ENCODE results near the gene RELN. TPM values are rescaled to one million over a fixed set of nuclear protein-coding genes. Genes with fewer than 3 reads are reported as not detected.
"Not testable (repeated sequence)": the region's sequence is repeated elsewhere in the genome, so short reads cannot be mapped to it uniquely, and the experiment has no call there.

Gene RELN
- total RNA-seq (0.28 TPM), polyA plus RNA-seq (0.96 TPM)
- long read RNA-seq, donor 1 = 0 reads
- long read RNA-seq, donor 2 = 0 reads
- long read RNA-seq, donor 3 = 0 reads
- long read RNA-seq, donor 4 = 0 reads
- long read RNA-seq, donor 5 = 0 reads
- long read RNA-seq, donor 6 = 0 reads
- long read RNA-seq, donor 7 = 0 reads
- long read RNA-seq, donor 8 = 0 reads
- long read RNA-seq, donor 9 = 0 reads
- long read RNA-seq, donor 10 = 0 reads

- Histone ChIP-seq H3K27me3 (ENCODE audit: control insufficient read depth in 2 of 2, insufficient read depth in 1 of 2, low read length in 1 of 2) (peaks cover 37 to 49% of the 10 kb centered on the region in 2 donors), H3K36me3 (ENCODE audit: control insufficient read depth in 2 of 2, insufficient read depth in 2 of 2, low read length in 1 of 2) (no peaks in the 10 kb centered on the region), H3K9me3 (ENCODE audit: control insufficient read depth in 2 of 2, insufficient read depth in 1 of 2, low read length in 1 of 2) (peaks cover 0 to 2% of the 10 kb centered on the region in 2 donors), H3K4me3 (ENCODE audit: low read length in 2 of 2) (peak within 1 kb of the TSS in 1 of 2 donors; percentile 31), H3K27ac (ENCODE audit: low read depth in 1 of 2, low read length in 1 of 2) (no peak within 1 kb of the TSS), H3K4me1 (ENCODE audit: control insufficient read depth in 2 of 2, insufficient read depth in 2 of 2, low read length in 2 of 2) (no peaks in the 10 kb centered on the region)
- WGBS = 1% methylated on average over 89 of the region's 89 CpGs
- DNase-seq (ENCODE audit: low read depth in 6 of 9, low spot score in 9 of 9) = peak in 1 of 9 donors; percentile 18
These were observed at the start of gene RELN for GRCh38 chr7:103989200-103989784. Gene RELN, minus strand, starts transcription at chr7:103989658. Its CDS starts 302 bp downstream, at chr7:103989356.

- 89% methylated on average over 2 of the region's 2 CpGs for WGBS
- Histone ChIP-seq H3K4me3 (ENCODE audit: low read length in 2 of 2) (no peak overlapping the region), H3K27me3 (ENCODE audit: control insufficient read depth in 2 of 2, insufficient read depth in 1 of 2, low read length in 1 of 2) (no peaks in the 10 kb centered on the region), H3K9me3 (ENCODE audit: control insufficient read depth in 2 of 2, insufficient read depth in 1 of 2, low read length in 1 of 2) (no peaks in the 10 kb centered on the region), H3K4me1 (ENCODE audit: control insufficient read depth in 2 of 2, insufficient read depth in 2 of 2, low read length in 2 of 2) (no peaks in the 10 kb centered on the region), H3K27ac (ENCODE audit: low read depth in 1 of 2, low read length in 1 of 2) (no peak overlapping the region), H3K36me3 (ENCODE audit: control insufficient read depth in 2 of 2, insufficient read depth in 2 of 2, low read length in 1 of 2) (no peaks in the 10 kb centered on the region)
- no peak for DNase-seq (ENCODE audit: low read depth in 6 of 9, low spot score in 9 of 9)
These were observed 48.7 kb upstream of the RELN start for GRCh38 chr7:104038136-104038535.

DNA sequence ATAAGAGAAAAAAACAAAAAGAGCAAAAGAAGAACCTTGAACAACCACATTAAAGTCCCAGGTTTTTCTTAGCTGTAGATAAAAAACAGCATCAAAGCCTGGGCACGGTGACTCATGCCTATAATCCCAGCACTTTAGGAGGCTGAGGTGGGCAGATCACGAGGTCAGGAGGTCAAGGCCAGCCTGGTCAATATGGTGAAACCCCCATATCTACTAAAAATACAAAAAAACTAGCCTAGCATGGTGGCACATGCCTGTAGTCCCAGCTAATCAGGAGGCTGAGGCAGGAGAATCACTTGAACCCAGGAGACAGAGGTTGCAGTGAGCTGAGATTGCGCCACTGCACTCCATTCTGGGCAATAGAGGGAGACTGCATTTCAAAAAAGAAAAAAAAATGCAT, 47.4 kb upstream of the RELN start:
- H3K36me3 ChIP-seq (ENCODE audit: control insufficient read depth in 2 of 2, insufficient read depth in 2 of 2, low read length in 1 of 2); DNase-seq (ENCODE audit: low read depth in 6 of 9, low spot score in 9 of 9); H3K27me3 ChIP-seq (ENCODE audit: control insufficient read depth in 2 of 2, insufficient read depth in 1 of 2, low read length in 1 of 2); H3K27ac ChIP-seq (ENCODE audit: low read depth in 1 of 2, low read length in 1 of 2); H3K9me3 ChIP-seq (ENCODE audit: control insufficient read depth in 2 of 2, insufficient read depth in 1 of 2, low read length in 1 of 2); H3K4me1 ChIP-seq (ENCODE audit: control insufficient read depth in 2 of 2, insufficient read depth in 2 of 2, low read length in 2 of 2); H3K4me3 ChIP-seq (ENCODE audit: low read length in 2 of 2): not testable (repeated sequence)
- WGBS = 78% methylated on average over 3 of the region's 3 CpGs

DNA sequence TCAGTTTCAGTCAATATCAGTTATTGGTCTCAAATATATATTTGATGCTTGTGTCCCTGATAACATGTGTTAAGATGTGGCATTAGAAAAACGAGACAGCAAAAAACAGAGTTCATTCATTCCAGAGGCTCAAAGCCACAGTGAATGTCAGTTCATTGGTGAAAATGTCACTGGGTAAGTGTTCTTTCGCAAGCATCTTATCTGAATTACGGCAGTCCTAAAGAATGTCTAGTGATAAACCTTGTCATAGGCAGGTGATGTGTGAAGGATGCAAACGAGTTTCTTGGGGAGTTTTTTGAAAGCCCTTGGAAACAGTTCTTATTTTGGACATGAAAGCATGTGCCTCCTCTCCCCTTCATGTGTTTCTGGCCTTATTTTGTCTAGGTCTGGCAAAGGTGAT, 45.9 kb upstream of the RELN start:
- H3K36me3 ChIP-seq (ENCODE audit: control insufficient read depth in 2 of 2, insufficient read depth in 2 of 2, low read length in 1 of 2) = no peaks in the 10 kb centered on the region
- 91% methylated on average over 4 of the region's 4 CpGs for WGBS
- H3K27me3 ChIP-seq (ENCODE audit: control insufficient read depth in 2 of 2, insufficient read depth in 1 of 2, low read length in 1 of 2) = no peaks in the 10 kb centered on the region
- no peak for DNase-seq (ENCODE audit: low read depth in 6 of 9, low spot score in 9 of 9)
- H3K4me1 ChIP-seq (ENCODE audit: control insufficient read depth in 2 of 2, insufficient read depth in 2 of 2, low read length in 2 of 2) = no peaks in the 10 kb centered on the region
- H3K27ac ChIP-seq (ENCODE audit: low read depth in 1 of 2, low read length in 1 of 2) = no peak overlapping the region
- H3K4me3 ChIP-seq (ENCODE audit: low read length in 2 of 2) = no peak overlapping the region
- no peaks in the 10 kb centered on the region for H3K9me3 ChIP-seq (ENCODE audit: control insufficient read depth in 2 of 2, insufficient read depth in 1 of 2, low read length in 1 of 2)

- Histone ChIP-seq H3K4me1 (ENCODE audit: control insufficient read depth in 2 of 2, insufficient read depth in 2 of 2, low read length in 2 of 2) (no peaks in the 10 kb centered on the region), H3K27me3 (ENCODE audit: control insufficient read depth in 2 of 2, insufficient read depth in 1 of 2, low read length in 1 of 2) (no peaks in the 10 kb centered on the region), H3K4me3 (ENCODE audit: low read length in 2 of 2) (no peak overlapping the region), H3K27ac (ENCODE audit: low read depth in 1 of 2, low read length in 1 of 2) (no peak overlapping the region), H3K36me3 (ENCODE audit: control insufficient read depth in 2 of 2, insufficient read depth in 2 of 2, low read length in 1 of 2) (no peaks in the 10 kb centered on the region), H3K9me3 (ENCODE audit: control insufficient read depth in 2 of 2, insufficient read depth in 1 of 2, low read length in 1 of 2) (no peaks in the 10 kb centered on the region)
- 100% methylated on average over 1 of the region's 1 CpG for WGBS
- DNase-seq (ENCODE audit: low read depth in 6 of 9, low spot score in 9 of 9) = no peak
These were observed 45.2 kb upstream of the RELN start for GRCh38 chr7:104034679-104035078.

- no peaks in the 10 kb centered on the region for H3K27me3 ChIP-seq (ENCODE audit: control insufficient read depth in 2 of 2, insufficient read depth in 1 of 2, low read length in 1 of 2)
- DNase-seq (ENCODE audit: low read depth in 6 of 9, low spot score in 9 of 9) = no peak
- 90% methylated on average over 1 of the region's 1 CpG for WGBS
- no peaks in the 10 kb centered on the region for H3K9me3 ChIP-seq (ENCODE audit: control insufficient read depth in 2 of 2, insufficient read depth in 1 of 2, low read length in 1 of 2)
- no peak overlapping the region for H3K4me3 ChIP-seq (ENCODE audit: low read length in 2 of 2)
- no peaks in the 10 kb centered on the region for H3K4me1 ChIP-seq (ENCODE audit: control insufficient read depth in 2 of 2, insufficient read depth in 2 of 2, low read length in 2 of 2)
- no peaks in the 10 kb centered on the region for H3K36me3 ChIP-seq (ENCODE audit: control insufficient read depth in 2 of 2, insufficient read depth in 2 of 2, low read length in 1 of 2)
- no peak overlapping the region for H3K27ac ChIP-seq (ENCODE audit: low read depth in 1 of 2, low read length in 1 of 2)
These were observed 44.4 kb upstream of the RELN start for GRCh38 chr7:104033837-104034236.

GRCh38 chr7:104032486-104032885, 43.0 kb upstream of the RELN start:
- no peak overlapping the region for H3K4me3 ChIP-seq (ENCODE audit: low read length in 2 of 2)
- WGBS = 65% methylated on average over 5 of the region's 5 CpGs
- no peaks in the 10 kb centered on the region for H3K4me1 ChIP-seq (ENCODE audit: control insufficient read depth in 2 of 2, insufficient read depth in 2 of 2, low read length in 2 of 2)
- no peaks in the 10 kb centered on the region for H3K27me3 ChIP-seq (ENCODE audit: control insufficient read depth in 2 of 2, insufficient read depth in 1 of 2, low read length in 1 of 2)
- DNase-seq (ENCODE audit: low read depth in 6 of 9, low spot score in 9 of 9) = no peak
- H3K9me3 ChIP-seq (ENCODE audit: control insufficient read depth in 2 of 2, insufficient read depth in 1 of 2, low read length in 1 of 2) = no peaks in the 10 kb centered on the region
- no peaks in the 10 kb centered on the region for H3K36me3 ChIP-seq (ENCODE audit: control insufficient read depth in 2 of 2, insufficient read depth in 2 of 2, low read length in 1 of 2)
- no peak overlapping the region for H3K27ac ChIP-seq (ENCODE audit: low read depth in 1 of 2, low read length in 1 of 2)

- no peak overlapping the region for H3K27ac ChIP-seq (ENCODE audit: low read depth in 1 of 2, low read length in 1 of 2)
- no peaks in the 10 kb centered on the region for H3K27me3 ChIP-seq (ENCODE audit: control insufficient read depth in 2 of 2, insufficient read depth in 1 of 2, low read length in 1 of 2)
- no peaks in the 10 kb centered on the region for H3K36me3 ChIP-seq (ENCODE audit: control insufficient read depth in 2 of 2, insufficient read depth in 2 of 2, low read length in 1 of 2)
- no peak for DNase-seq (ENCODE audit: low read depth in 6 of 9, low spot score in 9 of 9)
- no peaks in the 10 kb centered on the region for H3K4me1 ChIP-seq (ENCODE audit: control insufficient read depth in 2 of 2, insufficient read depth in 2 of 2, low read length in 2 of 2)
- no peaks in the 10 kb centered on the region for H3K9me3 ChIP-seq (ENCODE audit: control insufficient read depth in 2 of 2, insufficient read depth in 1 of 2, low read length in 1 of 2)
- WGBS = 90% methylated on average over 2 of the region's 2 CpGs
- no peak overlapping the region for H3K4me3 ChIP-seq (ENCODE audit: low read length in 2 of 2)
These were observed 40.3 kb upstream of the RELN start for GRCh38 chr7:104029765-104030164.

DNA sequence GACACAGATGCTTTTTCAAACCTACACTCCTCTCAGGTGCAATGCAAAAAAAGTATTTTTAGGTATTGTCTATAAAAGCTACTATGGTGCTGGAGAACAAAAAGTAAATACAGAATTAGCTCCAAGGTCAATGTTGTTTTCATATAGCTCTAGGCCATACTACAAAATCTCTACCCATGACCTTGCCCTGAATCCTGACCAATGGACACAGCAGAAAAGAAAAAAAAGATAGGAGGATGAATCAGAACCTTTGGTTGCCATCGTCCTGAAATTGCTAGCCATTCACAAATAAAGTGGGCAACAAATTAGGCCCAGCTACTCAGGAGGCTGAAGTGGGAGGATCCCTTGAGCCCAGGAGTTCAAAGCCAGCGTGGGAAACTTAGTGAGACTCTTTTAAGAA, 35.2 kb upstream of the RELN start:
- no peak overlapping the region for H3K27ac ChIP-seq (ENCODE audit: low read depth in 1 of 2, low read length in 1 of 2)
- no peak for DNase-seq (ENCODE audit: low read depth in 6 of 9, low spot score in 9 of 9)
- WGBS = 79% methylated on average over 2 of the region's 2 CpGs
- peaks cover 0 to 13% of the 10 kb centered on the region in 2 donors for H3K9me3 ChIP-seq (ENCODE audit: control insufficient read depth in 2 of 2, insufficient read depth in 1 of 2, low read length in 1 of 2)
- H3K4me3 ChIP-seq (ENCODE audit: low read length in 2 of 2) = no peak overlapping the region
- H3K4me1 ChIP-seq (ENCODE audit: control insufficient read depth in 2 of 2, insufficient read depth in 2 of 2, low read length in 2 of 2) = no peaks in the 10 kb centered on the region
- H3K27me3 ChIP-seq (ENCODE audit: control insufficient read depth in 2 of 2, insufficient read depth in 1 of 2, low read length in 1 of 2) = no peaks in the 10 kb centered on the region
- no peaks in the 10 kb centered on the region for H3K36me3 ChIP-seq (ENCODE audit: control insufficient read depth in 2 of 2, insufficient read depth in 2 of 2, low read length in 1 of 2)

Measured in thymus (tissue), 14 donors.